Uterus (tissue), 2 donors: Measurements from ENCODE around the gene SDSL.

Source experiments
- CTCF ChIP-seq, 4 experiments: fragments of 200-600 bp in 2 of 4; fragments of 450-650 bp in 2 of 4; sonication (generic) in 2 of 4; IDR thresholded peaks; one replicate each; pipeline ENCODE4 v1.5.1; 2016 to 2019; ENCODE audit warnings: antibody characterized with exemption in 4 of 4, mild to moderate bottlenecking in 2 of 4, moderate library complexity in 1 of 4
- POLR2A ChIP-seq, 2 donors: fragments of 450-650 bp; IDR thresholded peaks; one replicate each; pipeline ENCODE4 v1.6.1; 2016; ENCODE audit warnings: antibody characterized with exemption in 2 of 2, mild to moderate bottlenecking in 1 of 2, moderate library complexity in 1 of 2

- TF ChIP-seq CTCF (IDR thresholded peaks at IDR 0.05) (no peak), POLR2A (IDR thresholded peaks at IDR 0.05) (no peak)
Observed at GRCh38 chr12:113438523-113439300, 16.5 kb downstream of the SDSL start.
